ENCODE data around the gene ELOVL4. TPM values are rescaled to one million over a fixed set of nuclear protein-coding genes. Genes with fewer than 3 reads are reported as not detected.

The ELOVL4 gene
- total RNA-seq, 1 experiment from 2014 or later = 8.5 TPM

- no peak for TF ChIP-seq OVOL2 (CRISPR knock-in tag; IDR thresholded peaks at IDR 0.05; ENCODE audit: borderline replicate concordance)
Measured at GRCh38 chr6:79928478-79928998, 18.8 kb downstream of the ELOVL4 start (continued).

GRCh38 chr6:79927758-79928157 lies 19.6 kb downstream of the ELOVL4 start:
- Mint-ChIP-seq H3K27ac (no peak overlapping the region), H3K27me3 (ENCODE audit: low read depth) (no peaks in the 10 kb centered on the region), H3K36me3 (0 out of 2 replicates have a peak, but pooled peaks cover 2% of the 10 kb centered on the region), H3K4me3 (no peak overlapping the region), H3K9me3 (no peaks in the 10 kb centered on the region), H3K4me1 (peaks cover 14% of the 10 kb centered on the region)
- ChIA-PET POLR2A (no interaction called here), CTCF (no interaction called here)
- no peak for DNase-seq (ENCODE audit: low spot score)
- no peak for ATAC-seq
- TF ChIP-seq, protein P1, sequence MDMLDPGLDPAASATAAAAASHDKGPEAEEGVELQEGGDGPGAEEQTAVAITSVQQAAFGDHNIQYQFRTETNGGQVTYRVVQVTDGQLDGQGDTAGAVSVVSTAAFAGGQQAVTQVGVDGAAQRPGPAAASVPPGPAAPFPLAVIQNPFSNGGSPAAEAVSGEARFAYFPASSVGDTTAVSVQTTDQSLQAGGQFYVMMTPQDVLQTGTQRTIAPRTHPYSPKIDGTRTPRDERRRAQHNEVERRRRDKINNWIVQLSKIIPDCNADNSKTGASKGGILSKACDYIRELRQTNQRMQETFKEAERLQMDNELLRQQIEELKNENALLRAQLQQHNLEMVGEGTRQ (CRISPR knock-in tag; IDR thresholded peaks at IDR 0.05) = no peak
- no peak for TF ChIP-seq NFATC4 (CRISPR knock-in tag; IDR thresholded peaks at IDR 0.05)
- TF ChIP-seq, protein P2, sequence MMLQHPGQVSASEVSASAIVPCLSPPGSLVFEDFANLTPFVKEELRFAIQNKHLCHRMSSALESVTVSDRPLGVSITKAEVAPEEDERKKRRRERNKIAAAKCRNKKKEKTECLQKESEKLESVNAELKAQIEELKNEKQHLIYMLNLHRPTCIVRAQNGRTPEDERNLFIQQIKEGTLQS (CRISPR knock-in tag; conservative IDR thresholded peaks at IDR 0.05) = no peak
- TF ChIP-seq, protein P3, sequence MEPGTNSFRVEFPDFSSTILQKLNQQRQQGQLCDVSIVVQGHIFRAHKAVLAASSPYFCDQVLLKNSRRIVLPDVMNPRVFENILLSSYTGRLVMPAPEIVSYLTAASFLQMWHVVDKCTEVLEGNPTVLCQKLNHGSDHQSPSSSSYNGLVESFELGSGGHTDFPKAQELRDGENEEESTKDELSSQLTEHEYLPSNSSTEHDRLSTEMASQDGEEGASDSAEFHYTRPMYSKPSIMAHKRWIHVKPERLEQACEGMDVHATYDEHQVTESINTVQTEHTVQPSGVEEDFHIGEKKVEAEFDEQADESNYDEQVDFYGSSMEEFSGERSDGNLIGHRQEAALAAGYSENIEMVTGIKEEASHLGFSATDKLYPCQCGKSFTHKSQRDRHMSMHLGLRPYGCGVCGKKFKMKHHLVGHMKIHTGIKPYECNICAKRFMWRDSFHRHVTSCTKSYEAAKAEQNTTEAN (CRISPR knock-in tag; IDR thresholded peaks at IDR 0.05) = no peak
- TF ChIP-seq, protein P4, sequence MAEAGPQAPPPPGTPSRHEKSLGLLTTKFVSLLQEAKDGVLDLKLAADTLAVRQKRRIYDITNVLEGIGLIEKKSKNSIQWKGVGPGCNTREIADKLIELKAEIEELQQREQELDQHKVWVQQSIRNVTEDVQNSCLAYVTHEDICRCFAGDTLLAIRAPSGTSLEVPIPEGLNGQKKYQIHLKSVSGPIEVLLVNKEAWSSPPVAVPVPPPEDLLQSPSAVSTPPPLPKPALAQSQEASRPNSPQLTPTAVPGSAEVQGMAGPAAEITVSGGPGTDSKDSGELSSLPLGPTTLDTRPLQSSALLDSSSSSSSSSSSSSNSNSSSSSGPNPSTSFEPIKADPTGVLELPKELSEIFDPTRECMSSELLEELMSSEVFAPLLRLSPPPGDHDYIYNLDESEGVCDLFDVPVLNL (CRISPR knock-in tag; IDR thresholded peaks at IDR 0.05; ENCODE audit: borderline replicate concordance, low read depth) = no peak

DNA sequence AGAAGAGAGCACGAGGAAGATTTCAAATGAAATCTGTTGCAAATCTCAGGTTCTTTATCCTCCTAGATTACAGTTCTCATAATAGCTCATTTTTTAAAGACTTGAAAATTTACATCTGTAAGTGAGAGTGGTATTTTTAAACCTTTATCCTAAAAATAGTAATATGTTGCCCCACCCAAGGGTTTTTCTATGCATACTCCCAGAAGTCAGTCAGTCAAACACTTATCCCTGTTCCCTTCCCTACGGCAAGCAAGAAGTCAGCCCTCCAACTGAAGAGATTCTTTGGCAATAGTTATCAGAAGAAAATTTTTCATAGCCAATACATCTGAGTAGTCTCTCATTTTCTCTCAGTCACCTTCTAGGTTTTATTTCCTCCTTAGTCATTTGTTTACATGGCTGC lies 24.1 kb downstream of the ELOVL4 start:
- Mint-ChIP-seq H3K27ac (no peak overlapping the region), H3K4me1 (peaks cover 7% of the 10 kb centered on the region), H3K4me3 (no peak overlapping the region), H3K9me3 (no peaks in the 10 kb centered on the region), H3K36me3 (0 out of 2 replicates have a peak, but pooled peaks cover 2% of the 10 kb centered on the region), H3K27me3 (ENCODE audit: low read depth) (no peaks in the 10 kb centered on the region)
- ChIA-PET POLR2A (no interaction called here), CTCF (no interaction called here)
- no peak for ATAC-seq
- DNase-seq (ENCODE audit: low spot score) = no peak
- TF ChIP-seq ZNF138 (CRISPR knock-in tag; conservative IDR thresholded peaks at IDR 0.05) (no peak), JAZF1 (CRISPR knock-in tag; IDR thresholded peaks at IDR 0.05) (no peak), GTF2I (CRISPR knock-in tag; conservative IDR thresholded peaks at IDR 0.05) (no peak), GRHL2 (CRISPR knock-in tag; IDR thresholded peaks at IDR 0.05; ENCODE audit: insufficient replicate concordance, severe bottlenecking) (no peak), TEAD1 (CRISPR knock-in tag; IDR thresholded peaks at IDR 0.05) (no peak), MXD4 (CRISPR knock-in tag; IDR thresholded peaks at IDR 0.05; ENCODE audit: borderline replicate concordance) (no peak), ZNF232 (CRISPR knock-in tag; IDR thresholded peaks at IDR 0.05) (no peak), IRF2 (CRISPR knock-in tag; IDR thresholded peaks at IDR 0.05; ENCODE audit: borderline replicate concordance, low read depth) (no peak), ERG (CRISPR knock-in tag; IDR thresholded peaks at IDR 0.05) (no peak), ZNF423 (CRISPR knock-in tag; IDR thresholded peaks at IDR 0.05) (no peak), ZNF416 (CRISPR knock-in tag; IDR thresholded peaks at IDR 0.05) (no peak)
- TF ChIP-seq, protein P5, sequence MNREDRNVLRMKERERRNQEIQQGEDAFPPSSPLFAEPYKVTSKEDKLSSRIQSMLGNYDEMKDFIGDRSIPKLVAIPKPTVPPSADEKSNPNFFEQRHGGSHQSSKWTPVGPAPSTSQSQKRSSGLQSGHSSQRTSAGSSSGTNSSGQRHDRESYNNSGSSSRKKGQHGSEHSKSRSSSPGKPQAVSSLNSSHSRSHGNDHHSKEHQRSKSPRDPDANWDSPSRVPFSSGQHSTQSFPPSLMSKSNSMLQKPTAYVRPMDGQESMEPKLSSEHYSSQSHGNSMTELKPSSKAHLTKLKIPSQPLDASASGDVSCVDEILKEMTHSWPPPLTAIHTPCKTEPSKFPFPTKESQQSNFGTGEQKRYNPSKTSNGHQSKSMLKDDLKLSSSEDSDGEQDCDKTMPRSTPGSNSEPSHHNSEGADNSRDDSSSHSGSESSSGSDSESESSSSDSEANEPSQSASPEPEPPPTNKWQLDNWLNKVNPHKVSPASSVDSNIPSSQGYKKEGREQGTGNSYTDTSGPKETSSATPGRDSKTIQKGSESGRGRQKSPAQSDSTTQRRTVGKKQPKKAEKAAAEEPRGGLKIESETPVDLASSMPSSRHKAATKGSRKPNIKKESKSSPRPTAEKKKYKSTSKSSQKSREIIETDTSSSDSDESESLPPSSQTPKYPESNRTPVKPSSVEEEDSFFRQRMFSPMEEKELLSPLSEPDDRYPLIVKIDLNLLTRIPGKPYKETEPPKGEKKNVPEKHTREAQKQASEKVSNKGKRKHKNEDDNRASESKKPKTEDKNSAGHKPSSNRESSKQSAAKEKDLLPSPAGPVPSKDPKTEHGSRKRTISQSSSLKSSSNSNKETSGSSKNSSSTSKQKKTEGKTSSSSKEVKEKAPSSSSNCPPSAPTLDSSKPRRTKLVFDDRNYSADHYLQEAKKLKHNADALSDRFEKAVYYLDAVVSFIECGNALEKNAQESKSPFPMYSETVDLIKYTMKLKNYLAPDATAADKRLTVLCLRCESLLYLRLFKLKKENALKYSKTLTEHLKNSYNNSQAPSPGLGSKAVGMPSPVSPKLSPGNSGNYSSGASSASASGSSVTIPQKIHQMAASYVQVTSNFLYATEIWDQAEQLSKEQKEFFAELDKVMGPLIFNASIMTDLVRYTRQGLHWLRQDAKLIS (CRISPR knock-in tag; IDR thresholded peaks at IDR 0.05; ENCODE audit: borderline replicate concordance) = no peak
- TF ChIP-seq, protein P6, sequence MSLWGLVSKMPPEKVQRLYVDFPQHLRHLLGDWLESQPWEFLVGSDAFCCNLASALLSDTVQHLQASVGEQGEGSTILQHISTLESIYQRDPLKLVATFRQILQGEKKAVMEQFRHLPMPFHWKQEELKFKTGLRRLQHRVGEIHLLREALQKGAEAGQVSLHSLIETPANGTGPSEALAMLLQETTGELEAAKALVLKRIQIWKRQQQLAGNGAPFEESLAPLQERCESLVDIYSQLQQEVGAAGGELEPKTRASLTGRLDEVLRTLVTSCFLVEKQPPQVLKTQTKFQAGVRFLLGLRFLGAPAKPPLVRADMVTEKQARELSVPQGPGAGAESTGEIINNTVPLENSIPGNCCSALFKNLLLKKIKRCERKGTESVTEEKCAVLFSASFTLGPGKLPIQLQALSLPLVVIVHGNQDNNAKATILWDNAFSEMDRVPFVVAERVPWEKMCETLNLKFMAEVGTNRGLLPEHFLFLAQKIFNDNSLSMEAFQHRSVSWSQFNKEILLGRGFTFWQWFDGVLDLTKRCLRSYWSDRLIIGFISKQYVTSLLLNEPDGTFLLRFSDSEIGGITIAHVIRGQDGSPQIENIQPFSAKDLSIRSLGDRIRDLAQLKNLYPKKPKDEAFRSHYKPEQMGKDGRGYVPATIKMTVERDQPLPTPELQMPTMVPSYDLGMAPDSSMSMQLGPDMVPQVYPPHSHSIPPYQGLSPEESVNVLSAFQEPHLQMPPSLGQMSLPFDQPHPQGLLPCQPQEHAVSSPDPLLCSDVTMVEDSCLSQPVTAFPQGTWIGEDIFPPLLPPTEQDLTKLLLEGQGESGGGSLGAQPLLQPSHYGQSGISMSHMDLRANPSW (CRISPR knock-in tag; conservative IDR thresholded peaks at IDR 0.05; ENCODE audit: low read depth) = no peak
- TF ChIP-seq, protein P1 (CRISPR knock-in tag; IDR thresholded peaks at IDR 0.05) = no peak
- TF ChIP-seq, protein P7, sequence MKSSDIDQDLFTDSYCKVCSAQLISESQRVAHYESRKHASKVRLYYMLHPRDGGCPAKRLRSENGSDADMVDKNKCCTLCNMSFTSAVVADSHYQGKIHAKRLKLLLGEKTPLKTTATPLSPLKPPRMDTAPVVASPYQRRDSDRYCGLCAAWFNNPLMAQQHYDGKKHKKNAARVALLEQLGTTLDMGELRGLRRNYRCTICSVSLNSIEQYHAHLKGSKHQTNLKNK (CRISPR knock-in tag; IDR thresholded peaks at IDR 0.05) = no peak

All from WTC11 (cell line).